Brain pericyte (primary cell): ENCODE measurements around the gene NT5DC1.

ENCODE experiments used
- DNase-seq: peaks from one replicate; pipeline ENCODE4 v3.0.0-alpha.2; 2012; ENCODE audit warnings: low read depth, low spot score

Gene NT5DC1

GRCh38 chr6:116239256-116239655, 138.6 kb downstream of the NT5DC1 start:
- no peak for DNase-seq

GRCh38 chr6:116239856-116240255, 139.2 kb downstream of the NT5DC1 start:
- no peak for DNase-seq

GRCh38 chr6:116244284-116244683, 143.6 kb downstream of the NT5DC1 start:
- no peak for DNase-seq

DNA sequence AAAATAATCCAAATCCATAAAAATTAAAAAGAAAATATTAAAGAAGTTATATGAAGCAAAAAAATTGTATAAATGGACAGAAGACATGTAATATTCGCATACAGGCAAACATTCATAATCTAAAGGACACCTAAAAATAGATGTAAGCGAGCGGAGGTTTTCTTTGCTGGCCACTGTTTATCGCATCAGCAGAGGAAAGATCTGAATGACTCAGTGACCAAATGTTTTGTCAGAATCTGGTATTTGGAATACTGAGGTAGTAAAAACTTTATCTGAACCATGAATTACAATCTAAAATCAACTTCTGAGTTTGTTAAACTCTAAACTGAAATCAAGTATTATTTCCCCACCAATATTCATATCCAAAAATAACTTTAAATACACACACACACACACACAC, 145.4 kb downstream of the NT5DC1 start:
- DNase-seq, result no peak

DNA sequence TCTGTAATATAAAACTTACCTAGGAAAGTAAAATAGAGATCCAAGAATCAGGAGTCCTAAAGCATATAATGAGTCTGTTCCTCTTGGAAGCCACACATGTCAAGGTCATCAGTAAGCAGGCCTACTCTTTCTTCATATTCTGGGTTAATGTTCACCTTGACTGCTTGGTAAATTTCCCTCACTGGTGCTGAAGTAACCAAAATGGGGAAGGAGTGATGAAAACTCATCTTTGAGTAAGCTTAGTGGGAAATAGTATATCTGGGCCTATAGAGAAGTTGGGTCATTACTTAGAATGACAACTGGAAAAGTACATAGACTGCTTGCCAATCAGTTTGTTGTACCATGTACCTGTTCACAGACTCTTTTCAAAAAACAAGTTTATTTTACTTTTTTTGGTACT, 146.6 kb downstream of the NT5DC1 start:
- no peak for DNase-seq

GRCh38 chr6:116248577-116248976, 147.9 kb downstream of the NT5DC1 start:
- DNase-seq, result no peak

- no peak for DNase-seq
These were observed 151.1 kb downstream of the NT5DC1 start for GRCh38 chr6:116251568-116252384.

DNA sequence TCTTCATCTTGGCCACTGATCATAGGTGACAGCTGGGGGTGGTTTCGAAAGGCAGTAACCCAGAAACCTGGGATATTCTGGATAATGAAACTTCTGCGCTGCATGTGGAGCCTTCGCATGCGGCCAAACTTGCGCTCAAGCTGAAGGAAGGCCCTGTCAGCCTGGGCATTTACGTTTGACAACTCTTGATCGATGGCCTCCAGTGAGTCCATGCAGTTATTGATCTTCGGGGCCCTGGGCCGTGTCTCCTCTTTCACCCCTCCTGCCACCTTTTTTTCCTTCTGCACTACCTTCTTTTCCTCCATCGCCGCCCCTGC, 152.5 kb downstream of the NT5DC1 start:
- no peak for DNase-seq

DNA sequence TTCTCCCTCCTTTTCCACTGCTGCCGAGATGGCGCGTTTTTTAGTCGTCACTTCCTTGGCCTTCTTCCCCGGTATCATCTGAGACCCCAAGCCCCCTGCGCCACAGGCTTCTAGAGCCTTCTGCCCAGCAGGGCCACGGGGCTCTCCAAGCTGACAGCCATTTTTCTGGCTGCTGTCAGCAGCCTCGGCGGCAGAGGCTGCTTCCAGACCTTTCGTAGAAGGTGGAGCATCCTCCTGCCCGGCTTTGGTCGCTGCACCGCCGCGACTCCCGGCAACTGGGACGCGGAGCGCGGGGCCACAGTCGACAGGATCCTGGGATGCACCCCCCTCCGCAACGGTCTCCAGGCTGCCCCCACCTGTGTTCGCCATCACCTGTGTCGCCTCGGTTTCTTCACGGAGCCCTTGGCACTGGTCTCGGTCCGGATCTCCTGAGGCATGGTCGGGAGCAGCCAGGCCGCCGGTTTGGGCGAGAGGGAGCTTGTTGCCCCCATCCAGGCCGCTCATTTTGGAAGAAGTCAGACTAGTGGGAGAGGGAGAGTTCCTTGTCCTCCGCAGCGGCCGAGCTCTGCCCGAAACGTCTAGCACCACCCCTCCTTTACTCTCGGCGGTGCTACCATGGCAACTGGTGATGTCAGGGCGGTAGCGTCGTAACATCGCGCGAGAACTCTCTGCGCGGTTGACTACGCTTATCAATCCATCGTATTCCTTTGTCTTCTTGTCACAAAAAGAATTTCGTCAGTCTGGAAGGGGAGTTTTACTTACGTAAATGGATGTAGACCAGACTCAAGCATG, 153.0 kb downstream of the NT5DC1 start, which contains the start of gene TSPYL4:
TSPYL4 (minus strand) TSS at position 571 of the 792 bp plus-strand sequence; CDS start at position 504, 67 bp downstream.
- DNase-seq, result peak; percentile 91

DNA sequence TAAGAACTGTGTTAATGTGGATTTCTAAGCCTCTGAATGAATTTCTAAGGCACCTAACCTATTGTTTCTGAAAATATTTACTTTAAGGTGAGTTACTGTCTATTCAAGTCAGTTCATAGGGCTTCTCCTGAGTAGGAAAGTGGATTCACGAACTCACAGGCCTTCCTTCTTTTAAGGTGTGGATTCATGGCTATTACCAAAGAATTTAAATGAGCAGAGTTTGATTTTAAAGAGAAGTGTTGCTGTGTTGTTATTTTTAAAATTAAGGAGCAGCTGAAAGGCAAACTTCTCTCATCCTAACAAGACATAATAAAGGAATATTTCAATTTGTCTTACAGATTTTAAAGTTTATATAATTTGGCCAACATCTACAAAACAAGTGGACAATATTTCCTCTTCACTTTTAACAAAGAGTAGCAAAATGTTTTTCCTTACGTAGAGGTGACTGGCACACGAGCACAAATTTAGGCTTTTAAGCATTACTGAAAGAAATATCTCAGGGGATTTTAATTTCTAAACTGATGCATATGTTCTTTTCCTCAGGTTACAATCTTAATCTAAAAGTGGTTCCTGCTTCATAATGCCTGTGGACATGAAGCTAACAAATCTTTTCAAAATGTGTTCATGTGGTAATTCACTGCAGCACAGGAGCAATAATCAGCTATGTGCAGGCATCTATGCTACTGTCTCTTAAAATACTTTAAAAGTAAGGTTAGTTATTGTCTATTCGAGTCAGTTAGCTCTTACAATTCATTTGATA, 153.8 kb downstream of the NT5DC1 start:
- no peak for DNase-seq

GRCh38 chr6:116255246-116255800, 154.7 kb downstream of the NT5DC1 start:
- DNase-seq, result no peak

- no peak for DNase-seq
These were observed 156.0 kb downstream of the NT5DC1 start for GRCh38 chr6:116256694-116257093.

- no peak for DNase-seq
These were observed 157.9 kb downstream of the NT5DC1 start for GRCh38 chr6:116258520-116258919.

GRCh38 chr6:116263353-116263752, 162.7 kb downstream of the NT5DC1 start:
- DNase-seq, result no peak

DNA sequence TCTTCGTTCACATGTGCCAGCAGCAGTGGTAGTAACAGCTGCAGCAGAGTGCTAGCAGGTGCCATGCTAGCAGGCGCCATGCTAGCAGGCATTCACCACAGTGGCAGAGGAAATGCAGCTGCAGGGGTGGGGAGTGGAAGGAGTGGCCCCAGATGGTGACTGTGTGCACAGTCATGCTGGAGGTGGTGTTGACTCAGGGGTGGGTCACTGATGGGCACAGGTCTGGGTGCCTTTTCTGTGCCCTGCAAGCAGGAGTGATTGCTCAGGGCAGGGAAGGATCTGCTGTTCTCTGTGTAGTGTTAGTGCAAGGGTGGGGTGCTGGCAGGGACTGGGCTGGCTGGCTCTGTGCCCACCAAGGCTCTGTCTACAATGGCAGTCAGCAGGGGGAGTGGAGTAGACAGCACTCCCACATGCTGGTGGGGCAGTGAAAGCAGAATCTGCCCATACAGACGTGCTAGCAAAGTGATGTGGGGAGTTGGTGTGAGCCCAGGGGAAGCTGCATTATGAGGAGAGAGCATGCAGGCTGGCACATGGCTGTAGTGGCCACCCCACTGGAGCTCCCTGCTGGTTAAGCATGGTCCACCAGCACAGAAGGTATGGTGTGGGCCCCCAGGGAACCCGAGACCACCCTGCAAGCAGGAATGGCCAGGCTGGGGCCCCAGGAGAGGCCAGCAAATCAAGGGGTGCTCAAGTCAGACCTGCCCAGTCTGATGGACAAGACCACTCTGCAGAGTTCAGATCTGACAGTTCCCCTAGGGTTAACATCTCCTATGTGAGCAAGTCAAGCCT, 164.6 kb downstream of the NT5DC1 start:
- no peak for DNase-seq

DNA sequence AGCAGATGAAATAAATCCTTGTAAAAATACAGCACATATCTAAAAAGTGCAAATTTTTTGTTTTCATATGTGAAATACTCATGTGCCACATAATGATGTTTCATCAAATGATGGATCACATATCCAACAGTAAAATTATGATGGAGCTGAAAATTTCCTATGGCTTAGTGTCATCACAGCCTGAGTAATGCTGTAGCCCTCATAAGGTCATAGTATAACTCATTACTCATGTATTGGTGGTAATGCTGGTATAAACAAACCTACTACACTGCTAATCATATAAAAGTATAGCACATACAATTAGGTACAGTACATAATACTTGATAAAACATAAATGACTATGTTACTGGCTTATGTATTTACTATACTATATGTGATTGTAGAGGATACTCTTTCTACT, 166.2 kb downstream of the NT5DC1 start:
- DNase-seq, result no peak

GRCh38 chr6:116267836-116268588, 167.4 kb downstream of the NT5DC1 start:
- DNase-seq, result no peak

DNA sequence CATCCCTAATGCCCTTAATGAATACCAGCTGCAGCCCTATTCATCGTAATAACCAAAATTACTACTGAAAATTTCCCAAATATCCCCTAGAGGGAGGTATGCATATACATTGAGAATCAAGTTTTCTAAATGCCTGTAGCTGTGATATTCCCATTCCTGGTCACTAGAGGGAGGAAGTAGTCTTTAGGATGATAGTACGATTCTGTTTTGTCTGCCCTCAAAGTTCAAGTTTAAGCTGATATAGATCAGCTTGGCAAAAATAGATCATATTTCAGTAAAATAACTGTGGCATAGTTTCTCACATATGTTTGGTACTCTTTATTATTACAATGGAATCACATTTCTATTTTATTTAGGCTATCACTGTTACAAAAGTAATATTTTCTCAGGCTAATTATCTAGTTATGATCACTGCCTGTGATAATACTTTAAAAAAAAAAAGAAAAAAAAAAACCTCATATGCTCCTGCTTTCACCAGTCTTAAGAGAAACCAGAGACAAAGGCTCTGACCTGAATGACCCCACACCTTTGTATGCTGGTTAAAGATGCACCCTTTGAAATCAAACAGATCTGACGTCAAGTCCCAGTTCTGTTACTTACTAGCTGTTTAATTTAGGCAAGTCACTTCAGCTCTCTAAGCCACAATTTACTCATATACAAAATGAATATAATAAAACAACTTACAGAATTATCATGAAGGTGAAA, 168.1 kb downstream of the NT5DC1 start:
- peak; percentile 52 for DNase-seq

DNA sequence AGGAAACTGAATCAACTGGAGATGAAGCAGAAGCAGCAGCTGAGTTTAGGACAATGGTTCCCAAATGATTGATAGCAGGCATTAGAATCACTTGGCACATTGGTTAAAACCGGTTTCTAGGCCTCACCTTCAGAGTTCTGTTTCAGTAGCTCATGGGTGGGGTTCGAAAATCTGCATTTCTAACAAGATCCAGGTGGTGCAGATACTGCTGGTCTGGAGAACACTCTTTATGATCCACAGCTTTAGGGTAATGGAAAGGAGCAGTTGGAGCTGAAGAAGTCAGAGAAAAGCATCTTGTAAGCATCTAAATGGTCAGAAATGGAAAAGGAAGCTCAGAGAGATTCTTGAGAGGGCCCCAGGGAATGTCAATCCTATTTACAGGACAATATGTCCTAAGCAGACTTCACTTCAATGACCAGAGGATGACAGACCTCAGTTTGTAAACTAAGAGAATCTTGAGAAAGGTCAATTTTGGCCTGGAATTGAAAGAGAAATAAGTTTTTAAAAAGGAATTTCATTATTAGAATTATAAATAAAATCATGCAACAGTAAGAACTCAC, 170.6 kb downstream of the NT5DC1 start:
- DNase-seq, result no peak
